SJSA1 (cell line): ENCODE measurements around the gene ZMYND15. TPM values are rescaled to one million over a fixed set of nuclear protein-coding genes. Genes with fewer than 3 reads are reported as not detected.
"Not testable (repeated sequence)": the region's sequence is repeated elsewhere in the genome, so short reads cannot be mapped to it uniquely, and the experiment has no call there.

Source experiments
- DNase-seq, 2 experiments: peaks; one replicate each; pipeline ENCODE4 v3.0.0-alpha.2; 2015 to 2020; ENCODE audit warnings: low spot score in 2 of 2, low read depth in 1 of 2
- H3K27ac ChIP-seq: fragments of 250-450 bp; sonication (Bioruptor Pico); 2 replicates; pipeline ENCODE4 v1.5.1; 2020; ENCODE audit warnings: mild to moderate bottlenecking, moderate library complexity
- H3K27me3 ChIP-seq: fragments of 250-450 bp; sonication (Bioruptor Pico); replicated peaks from 2 replicates; pipeline ENCODE4 v1.5.1; 2020; ENCODE audit warnings: mild to moderate bottlenecking, moderate library complexity
- H3K36me3 ChIP-seq: fragments of 250-450 bp; sonication (Bioruptor Pico); 2 replicates; pipeline ENCODE4 v1.5.1; 2020; ENCODE audit warnings: mild to moderate bottlenecking
- H3K4me1 ChIP-seq: fragments of 250-450 bp; sonication (Bioruptor Pico); replicated peaks from 2 replicates; pipeline ENCODE4 v1.6.1; 2021; ENCODE audit warnings: mild to moderate bottlenecking
- H3K4me3 ChIP-seq: fragments of 250-450 bp; sonication (Bioruptor Pico); 2 replicates; pipeline ENCODE4 v1.5.1; 2020; ENCODE audit warnings: mild to moderate bottlenecking
- H3K9me3 ChIP-seq: fragments of 250-450 bp; sonication (Bioruptor Pico); replicated peaks from 2 replicates; pipeline ENCODE4 v1.5.1; 2020; ENCODE audit warnings: mild to moderate bottlenecking
- total RNA-seq: library from RNA; depleted of rRNA; stranded (reverse); fragments of >200 nt; shearing (Covaris generic); gene quantifications from 2 replicates; pipeline ENCODE4 v1.2.3, GENCODE V29; 2014; rRNA removed

ZMYND15 gene, protein sequence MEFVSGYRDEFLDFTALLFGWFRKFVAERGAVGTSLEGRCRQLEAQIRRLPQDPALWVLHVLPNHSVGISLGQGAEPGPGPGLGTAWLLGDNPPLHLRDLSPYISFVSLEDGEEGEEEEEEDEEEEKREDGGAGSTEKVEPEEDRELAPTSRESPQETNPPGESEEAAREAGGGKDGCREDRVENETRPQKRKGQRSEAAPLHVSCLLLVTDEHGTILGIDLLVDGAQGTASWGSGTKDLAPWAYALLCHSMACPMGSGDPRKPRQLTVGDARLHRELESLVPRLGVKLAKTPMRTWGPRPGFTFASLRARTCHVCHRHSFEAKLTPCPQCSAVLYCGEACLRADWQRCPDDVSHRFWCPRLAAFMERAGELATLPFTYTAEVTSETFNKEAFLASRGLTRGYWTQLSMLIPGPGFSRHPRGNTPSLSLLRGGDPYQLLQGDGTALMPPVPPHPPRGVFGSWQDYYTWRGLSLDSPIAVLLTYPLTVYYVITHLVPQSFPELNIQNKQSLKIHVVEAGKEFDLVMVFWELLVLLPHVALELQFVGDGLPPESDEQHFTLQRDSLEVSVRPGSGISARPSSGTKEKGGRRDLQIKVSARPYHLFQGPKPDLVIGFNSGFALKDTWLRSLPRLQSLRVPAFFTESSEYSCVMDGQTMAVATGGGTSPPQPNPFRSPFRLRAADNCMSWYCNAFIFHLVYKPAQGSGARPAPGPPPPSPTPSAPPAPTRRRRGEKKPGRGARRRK
- not detected in 2 replicates for total RNA-seq

DNA sequence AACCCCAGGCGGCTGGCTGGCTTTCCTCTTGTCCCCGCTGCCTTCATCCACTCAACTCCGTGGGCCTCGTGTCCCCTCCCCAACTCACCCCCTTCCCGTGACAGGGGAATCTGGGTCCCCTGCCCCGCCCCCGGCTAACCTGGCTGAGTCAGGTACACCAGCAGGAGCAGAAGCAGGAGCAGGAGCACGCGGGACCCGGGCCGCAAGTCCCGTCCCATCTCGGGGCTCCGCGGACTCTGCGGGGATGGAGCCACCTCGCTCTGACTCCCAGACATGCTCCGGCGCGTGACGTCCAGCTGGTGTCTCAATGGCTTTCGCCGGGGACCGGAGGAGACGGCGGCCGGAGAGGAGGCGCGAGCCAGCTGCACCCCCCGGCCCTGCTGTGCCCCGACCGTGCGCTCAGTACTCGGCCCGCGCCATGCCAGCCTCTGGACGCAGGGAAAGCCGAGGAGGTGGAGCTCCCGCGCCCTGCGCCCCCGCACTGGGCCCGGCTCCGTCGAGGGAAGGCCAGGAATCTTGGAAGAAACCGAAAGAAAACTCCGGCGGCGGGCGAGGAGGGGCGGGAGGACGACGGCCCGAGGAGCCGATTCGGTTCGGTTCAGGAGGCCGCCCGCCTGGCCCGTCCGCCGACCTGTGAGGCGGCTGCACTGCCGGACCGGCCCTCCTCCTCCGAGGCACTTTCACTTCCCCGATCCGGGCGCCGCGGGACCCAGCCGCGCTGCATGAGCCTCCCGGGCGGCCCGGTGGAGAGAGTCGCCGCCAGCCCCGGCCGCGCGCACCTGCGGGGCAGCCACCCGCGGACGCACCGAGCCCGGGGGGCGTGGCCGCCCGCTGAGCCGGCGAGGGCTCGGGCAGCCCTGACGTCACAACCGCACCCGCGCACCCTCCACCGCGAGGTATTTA lies at the start of gene ZMYND15, which contains the start of gene CXCL16:
Gene ZMYND15, plus strand, starts transcription at position 712 of the 903 bp plus-strand sequence. CDS start 716 bp downstream, outside the sequence.
Gene CXCL16, minus strand, starts transcription at position 807 of the 903 bp plus-strand sequence. Its CDS starts 589 bp downstream, at position 218.
- H3K4me1 ChIP-seq: peaks cover 14% of the 10 kb centered on the region
- H3K36me3 ChIP-seq: 0 out of 2 replicates have a peak, but pooled peaks cover 3% of the 10 kb centered on the region
- H3K27me3 ChIP-seq: peaks cover 29% of the 10 kb centered on the region
- H3K9me3 ChIP-seq: peaks cover 3% of the 10 kb centered on the region; the same call in 1 of the 2 replicates
- DNase-seq: peak in 1 of 2 experiments; percentile 39
- H3K4me3 ChIP-seq: peak within 1 kb of the TSS; percentile 69
- no peak within 1 kb of the TSS for H3K27ac ChIP-seq

DNA sequence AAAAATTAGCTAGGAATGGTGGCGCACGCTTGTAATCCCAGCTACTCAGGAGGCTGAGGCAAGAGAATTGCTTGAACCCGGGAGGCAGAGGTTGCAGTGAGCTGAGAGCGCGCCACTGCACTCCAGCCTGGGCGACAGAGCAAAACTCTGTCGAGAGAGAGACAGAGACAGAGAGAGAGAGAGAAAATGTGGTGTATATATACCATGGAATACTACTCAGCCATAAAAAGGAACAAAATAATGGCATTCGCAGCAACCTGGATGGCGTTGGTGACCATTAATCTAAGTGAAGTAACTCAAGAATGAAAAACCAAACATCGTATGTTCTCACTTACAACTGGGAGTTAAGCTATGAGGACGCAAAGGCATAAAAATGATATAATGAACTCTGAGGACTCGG lies 49.8 kb upstream of the ZMYND15 start:
- H3K4me3 ChIP-seq, H3K27ac ChIP-seq, H3K9me3 ChIP-seq, DNase-seq, H3K4me1 ChIP-seq, H3K27me3 ChIP-seq: not testable (repeated sequence)
- H3K36me3 ChIP-seq: peaks cover 59% of the 10 kb centered on the region

GRCh38 chr17:4690745-4691144 lies 48.9 kb upstream of the ZMYND15 start:
- H3K4me1 ChIP-seq: no peaks in the 10 kb centered on the region
- no peaks in the 10 kb centered on the region for H3K27me3 ChIP-seq
- H3K36me3 ChIP-seq: peaks cover 60% of the 10 kb centered on the region
- no peaks in the 10 kb centered on the region for H3K9me3 ChIP-seq
- no peak overlapping the region for H3K27ac ChIP-seq
- DNase-seq: no peak
- no peak overlapping the region for H3K4me3 ChIP-seq

DNA sequence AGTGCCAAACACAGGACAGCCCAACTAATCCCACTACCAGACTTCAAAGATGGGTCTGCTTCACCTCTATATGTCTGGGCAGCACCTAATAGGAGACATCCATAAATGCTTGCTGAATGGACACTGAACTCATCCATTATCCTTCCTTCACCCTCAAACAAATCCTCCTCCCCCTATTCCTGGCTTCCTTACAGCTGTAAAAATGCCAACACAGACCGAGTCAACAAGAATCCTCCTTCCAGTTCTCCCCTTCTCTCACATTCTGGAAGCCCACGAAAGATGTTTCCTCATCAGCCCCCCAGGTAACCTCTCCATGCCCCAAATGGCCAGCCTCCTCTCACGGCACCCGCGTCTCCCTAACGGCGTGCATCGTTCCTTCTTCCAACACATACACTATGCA lies 47.9 kb upstream of the ZMYND15 start:
- Histone ChIP-seq H3K27me3 (no peaks in the 10 kb centered on the region), H3K27ac (no peak overlapping the region), H3K36me3 (peaks cover 58% of the 10 kb centered on the region), H3K4me3 (no peak overlapping the region), H3K9me3 (no peaks in the 10 kb centered on the region), H3K4me1 (no peaks in the 10 kb centered on the region)
- no peak for DNase-seq

- Histone ChIP-seq H3K4me1 (no peaks in the 10 kb centered on the region), H3K27ac (no peak overlapping the region), H3K36me3 (peaks cover 56% of the 10 kb centered on the region), H3K27me3 (no peaks in the 10 kb centered on the region), H3K9me3 (no peaks in the 10 kb centered on the region), H3K4me3 (no peak overlapping the region)
- no peak for DNase-seq
Observed at GRCh38 chr17:4693416-4693815, 46.2 kb upstream of the ZMYND15 start.

DNA sequence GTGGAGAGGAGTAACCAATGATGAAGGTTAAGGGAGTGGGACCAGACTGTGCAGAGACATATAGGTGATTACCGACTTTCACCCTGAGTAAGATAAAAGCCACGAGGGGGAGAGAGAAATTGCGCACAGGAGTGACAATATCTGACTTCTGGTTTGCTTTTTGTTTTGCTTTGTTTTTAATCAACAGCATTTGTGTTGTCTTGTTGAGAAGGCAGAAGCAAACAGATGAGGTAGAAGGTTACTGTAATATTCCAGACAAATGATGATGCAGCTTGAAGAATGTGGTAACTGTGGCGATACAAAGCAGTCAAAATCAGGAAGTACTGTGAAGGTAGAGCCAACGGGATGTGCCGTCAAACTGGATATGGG lies 43.2 kb upstream of the ZMYND15 start:
- H3K36me3 ChIP-seq: peaks cover 37% of the 10 kb centered on the region
- H3K27ac ChIP-seq: no peak overlapping the region
- DNase-seq: no peak
- H3K27me3 ChIP-seq: no peaks in the 10 kb centered on the region
- no peak overlapping the region for H3K4me3 ChIP-seq
- no peaks in the 10 kb centered on the region for H3K4me1 ChIP-seq
- H3K9me3 ChIP-seq: no peaks in the 10 kb centered on the region

DNA sequence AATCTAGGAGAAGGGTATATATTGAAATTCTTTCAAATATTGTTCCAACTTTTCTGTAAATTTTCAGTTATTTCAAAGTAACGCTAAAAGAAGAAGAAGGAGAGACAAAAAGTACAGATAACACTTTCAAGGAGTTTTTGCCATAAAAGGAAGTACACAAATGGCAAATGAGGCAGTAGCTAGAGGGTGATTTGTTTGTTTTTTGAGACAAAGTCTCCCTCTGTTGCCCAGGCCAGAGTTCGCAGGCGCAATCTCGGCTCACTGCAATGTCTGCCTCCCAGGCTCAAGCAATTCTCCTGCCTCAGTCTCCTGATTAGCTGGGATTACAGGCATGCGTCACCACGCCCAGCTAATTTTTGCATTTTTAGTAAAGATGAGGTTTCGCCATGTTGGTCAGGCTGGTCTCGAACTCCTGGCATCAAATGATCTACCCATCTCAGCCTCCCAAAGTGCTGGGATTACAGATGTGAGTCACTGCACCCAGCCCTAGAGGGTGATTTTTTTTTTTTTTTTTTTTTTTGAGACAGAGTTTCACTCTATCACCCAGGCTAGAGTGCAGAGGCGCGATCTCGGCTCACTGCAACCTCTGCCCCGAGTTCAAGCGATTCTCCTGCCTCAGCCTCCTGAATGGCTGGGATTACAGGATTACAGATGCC lies 40.1 kb upstream of the ZMYND15 start:
- H3K36me3 ChIP-seq: peaks cover 32% of the 10 kb centered on the region
- not testable (repeated sequence) for DNase-seq, H3K9me3 ChIP-seq, H3K4me3 ChIP-seq, H3K27ac ChIP-seq, H3K4me1 ChIP-seq, H3K27me3 ChIP-seq

DNA sequence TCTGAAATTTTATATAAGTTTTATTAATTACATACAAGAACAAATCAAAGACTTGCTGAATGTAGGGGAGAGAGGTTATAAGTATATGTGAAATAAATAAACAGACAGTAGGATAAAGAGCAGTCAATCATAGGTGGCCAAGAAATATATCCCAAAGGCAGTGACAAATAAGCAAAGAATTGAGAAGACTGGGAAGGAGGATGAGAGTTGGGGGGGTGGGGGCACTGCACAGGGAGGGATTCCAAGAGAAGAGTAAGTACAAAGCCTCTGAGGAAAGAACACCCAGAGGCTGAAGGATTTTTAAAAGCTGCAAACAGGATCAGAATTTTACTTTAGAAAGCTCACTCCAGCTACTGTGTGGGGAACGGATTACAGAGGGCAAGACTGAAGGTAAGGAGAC lies 38.5 kb upstream of the ZMYND15 start:
- peaks cover 28% of the 10 kb centered on the region for H3K36me3 ChIP-seq
- H3K27me3 ChIP-seq: no peaks in the 10 kb centered on the region
- no peak overlapping the region for H3K27ac ChIP-seq
- no peak overlapping the region for H3K4me3 ChIP-seq
- H3K4me1 ChIP-seq: peaks cover 11% of the 10 kb centered on the region
- no peaks in the 10 kb centered on the region for H3K9me3 ChIP-seq
- no peak for DNase-seq

DNA sequence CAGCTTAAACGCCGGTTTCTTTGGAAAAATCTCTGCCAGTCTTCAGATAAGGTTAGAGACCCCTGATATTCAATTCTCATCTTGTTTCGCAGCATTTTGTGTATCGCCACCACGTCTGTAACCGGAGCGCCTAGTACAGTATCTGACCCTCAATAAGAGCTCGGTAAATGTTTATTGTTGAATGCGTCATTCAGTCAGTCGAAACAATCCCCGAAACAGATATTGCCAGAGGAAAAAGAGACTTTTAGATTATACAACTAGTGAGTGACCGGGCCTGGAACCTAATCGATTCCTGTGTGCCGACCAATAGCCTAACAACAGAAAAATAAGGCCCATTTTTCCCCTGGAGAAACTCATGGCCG lies 36.3 kb upstream of the ZMYND15 start:
- Histone ChIP-seq H3K9me3 (no peaks in the 10 kb centered on the region), H3K36me3 (peaks cover 11% of the 10 kb centered on the region; the same call in 1 of the 2 replicates), H3K27ac (no peak overlapping the region), H3K4me1 (peaks cover 16% of the 10 kb centered on the region), H3K27me3 (no peaks in the 10 kb centered on the region), H3K4me3 (peak overlapping the region; percentile 89)
- DNase-seq: no peak

DNA sequence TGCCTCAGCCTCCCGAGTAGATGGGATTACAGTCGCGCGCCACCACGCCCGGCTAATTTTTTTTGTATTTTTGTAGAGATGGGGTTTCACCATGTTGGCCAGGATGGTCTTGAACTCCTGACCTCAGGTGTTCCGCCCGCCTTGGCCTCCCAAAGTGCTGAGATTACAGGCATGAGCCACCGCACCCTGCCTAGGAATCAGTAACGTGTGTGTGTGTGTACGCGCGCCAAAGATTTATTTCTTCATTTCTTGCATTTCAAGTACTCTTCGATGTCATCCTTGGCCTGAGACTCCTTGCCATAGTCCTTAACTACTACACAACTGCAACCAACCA lies 35.1 kb upstream of the ZMYND15 start:
- Histone ChIP-seq H3K27ac (peak overlapping the region; percentile 35), H3K4me1 (peaks cover 19% of the 10 kb centered on the region), H3K4me3 (peak overlapping the region; percentile 89)
- not testable (repeated sequence) for DNase-seq, H3K9me3 ChIP-seq, H3K36me3 ChIP-seq, H3K27me3 ChIP-seq

GRCh38 chr17:4704991-4705390 lies 34.6 kb upstream of the ZMYND15 start:
- DNase-seq: no peak
- no peak overlapping the region for H3K4me3 ChIP-seq
- H3K27ac ChIP-seq: no peak overlapping the region
- no peaks in the 10 kb centered on the region for H3K9me3 ChIP-seq
- H3K27me3 ChIP-seq: no peaks in the 10 kb centered on the region
- H3K36me3 ChIP-seq: peaks cover 8% of the 10 kb centered on the region; the same call in 1 of the 2 replicates
- H3K4me1 ChIP-seq: peaks cover 23% of the 10 kb centered on the region

GRCh38 chr17:4706121-4706520 lies 33.5 kb upstream of the ZMYND15 start:
- DNase-seq: no peak
- Histone ChIP-seq H3K27me3 (no peaks in the 10 kb centered on the region), H3K4me1 (peaks cover 27% of the 10 kb centered on the region), H3K27ac (no peak overlapping the region), H3K36me3 (peaks cover 4% of the 10 kb centered on the region; the same call in 1 of the 2 replicates), H3K9me3 (no peaks in the 10 kb centered on the region), H3K4me3 (no peak overlapping the region)

DNA sequence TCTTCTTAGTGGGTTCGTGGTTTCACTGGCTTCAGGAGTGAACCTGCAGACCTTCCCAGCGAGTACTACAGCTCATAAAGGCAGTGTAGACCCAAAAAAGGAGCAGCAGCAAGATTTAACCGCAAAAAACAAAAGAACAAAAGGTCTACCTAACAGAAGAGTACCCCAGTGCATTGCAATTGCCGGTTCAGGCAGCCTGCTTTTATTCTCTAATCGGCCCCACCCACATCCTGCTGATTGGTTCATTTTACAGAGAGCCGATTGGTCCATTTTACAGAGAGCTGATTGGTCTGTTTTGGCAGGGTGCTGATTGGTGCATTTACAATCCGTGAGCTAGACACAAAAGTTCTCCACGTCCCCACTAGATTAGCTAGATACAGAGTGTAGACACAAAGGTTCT lies 31.2 kb upstream of the ZMYND15 start:
- Histone ChIP-seq H3K27me3 (no peaks in the 10 kb centered on the region), H3K4me1 (peaks cover 25% of the 10 kb centered on the region), H3K36me3 (peaks cover 4% of the 10 kb centered on the region; the same call in 1 of the 2 replicates), H3K27ac (no peak overlapping the region), H3K4me3 (no peak overlapping the region), H3K9me3 (no peaks in the 10 kb centered on the region)
- DNase-seq: no peak
